ENCODE measurements around the gene XKR3. TPM values are rescaled to one million over a fixed set of nuclear protein-coding genes. Genes with fewer than 3 reads are reported as not detected.

XKR3 gene
- total RNA-seq, 6 experiments from 2014 or later = not detected

GRCh38 chr22:16815073-16815472 is 10.1 kb downstream of the XKR3 start:
- no peak for TF ChIP-seq CTCF (IDR thresholded peaks at IDR 0.05)
- Mint-ChIP-seq H3K27ac (no peak overlapping the region), H3K36me3 (ENCODE audit: low read depth) (no peaks in the 10 kb centered on the region), H3K9me3 (peaks cover 59% of the 10 kb centered on the region), H3K27me3 (ENCODE audit: insufficient read depth) (no peaks in the 10 kb centered on the region), H3K4me3 (no peak overlapping the region), H3K4me1 (ENCODE audit: low read depth) (no peaks in the 10 kb centered on the region)
- DNase-seq = no peak

GRCh38 chr22:16810188-16810802 is 14.9 kb downstream of the XKR3 start:
- no peak overlapping the region for H3K27ac Mint-ChIP-seq

GRCh38 chr22:16808744-16809143 is 16.5 kb downstream of the XKR3 start:
- no peak for TF ChIP-seq CTCF (IDR thresholded peaks at IDR 0.05)
- no peaks in the 10 kb centered on the region for H3K4me1 Mint-ChIP-seq (ENCODE audit: low read depth)
- H3K9me3 Mint-ChIP-seq = peaks cover 52% of the 10 kb centered on the region
- H3K27me3 Mint-ChIP-seq (ENCODE audit: insufficient read depth) = no peaks in the 10 kb centered on the region; the same call in 1 of the 2 replicates
- DNase-seq = no peak
- H3K4me3 Mint-ChIP-seq = no peak overlapping the region
- no peak overlapping the region for H3K27ac Mint-ChIP-seq
- no peaks in the 10 kb centered on the region for H3K36me3 Mint-ChIP-seq (ENCODE audit: low read depth)

More at GRCh38 chr22:16810188-16810802, 14.9 kb downstream of the XKR3 start:
- H3K36me3 Mint-ChIP-seq (ENCODE audit: low read depth) = no peaks in the 10 kb centered on the region
- H3K4me3 Mint-ChIP-seq = no peak overlapping the region
- peaks cover 52% of the 10 kb centered on the region for H3K9me3 Mint-ChIP-seq
- H3K27me3 Mint-ChIP-seq (ENCODE audit: insufficient read depth) = no peaks in the 10 kb centered on the region; the same call in 1 of the 2 replicates
- DNase-seq = no peak
- no peaks in the 10 kb centered on the region for H3K4me1 Mint-ChIP-seq (ENCODE audit: low read depth)
- no peak for TF ChIP-seq CTCF (IDR thresholded peaks at IDR 0.05)

GRCh38 chr22:16807109-16807508 is 18.1 kb downstream of the XKR3 start:
- no peak for DNase-seq
- Mint-ChIP-seq H3K9me3 (peaks cover 51% of the 10 kb centered on the region), H3K36me3 (ENCODE audit: low read depth) (no peaks in the 10 kb centered on the region), H3K4me1 (ENCODE audit: low read depth) (no peaks in the 10 kb centered on the region), H3K27ac (no peak overlapping the region), H3K27me3 (ENCODE audit: insufficient read depth) (no peaks in the 10 kb centered on the region; the same call in 1 of the 2 replicates), H3K4me3 (no peak overlapping the region)
- no peak for TF ChIP-seq CTCF (IDR thresholded peaks at IDR 0.05)

GRCh38 chr22:16806401-16806800 is 18.8 kb downstream of the XKR3 start:
- Mint-ChIP-seq H3K27me3 (ENCODE audit: insufficient read depth) (no peaks in the 10 kb centered on the region; the same call in 1 of the 2 replicates), H3K36me3 (ENCODE audit: low read depth) (no peaks in the 10 kb centered on the region), H3K4me1 (ENCODE audit: low read depth) (no peaks in the 10 kb centered on the region), H3K4me3 (no peak overlapping the region), H3K9me3 (peaks cover 47% of the 10 kb centered on the region), H3K27ac (no peak overlapping the region)
- DNase-seq = no peak
- TF ChIP-seq CTCF (IDR thresholded peaks at IDR 0.05) = no peak
